M059J (cell line): Measurements from ENCODE around the gene ASTN2. TPM values are rescaled to one million over a fixed set of nuclear protein-coding genes. Genes with fewer than 3 reads are reported as not detected.
"Not testable (repeated sequence)": the region's sequence is repeated elsewhere in the genome, so short reads cannot be mapped to it uniquely, and the experiment has no call there.

Experiments used
- DNase-seq: peaks from one replicate; pipeline ENCODE4 v3.0.0-alpha.2; 2012; ENCODE audit warnings: low read depth
- total RNA-seq: library from RNA; depleted of rRNA; stranded (reverse); fragments of >200 nt; shearing (Covaris generic); gene quantifications from 2 replicates; pipeline ENCODE4 v1.2.3, GENCODE V29; 2014

The ASTN2 gene
- total RNA-seq, 1 experiment from 2014 or later, result 4.2 TPM

DNA sequence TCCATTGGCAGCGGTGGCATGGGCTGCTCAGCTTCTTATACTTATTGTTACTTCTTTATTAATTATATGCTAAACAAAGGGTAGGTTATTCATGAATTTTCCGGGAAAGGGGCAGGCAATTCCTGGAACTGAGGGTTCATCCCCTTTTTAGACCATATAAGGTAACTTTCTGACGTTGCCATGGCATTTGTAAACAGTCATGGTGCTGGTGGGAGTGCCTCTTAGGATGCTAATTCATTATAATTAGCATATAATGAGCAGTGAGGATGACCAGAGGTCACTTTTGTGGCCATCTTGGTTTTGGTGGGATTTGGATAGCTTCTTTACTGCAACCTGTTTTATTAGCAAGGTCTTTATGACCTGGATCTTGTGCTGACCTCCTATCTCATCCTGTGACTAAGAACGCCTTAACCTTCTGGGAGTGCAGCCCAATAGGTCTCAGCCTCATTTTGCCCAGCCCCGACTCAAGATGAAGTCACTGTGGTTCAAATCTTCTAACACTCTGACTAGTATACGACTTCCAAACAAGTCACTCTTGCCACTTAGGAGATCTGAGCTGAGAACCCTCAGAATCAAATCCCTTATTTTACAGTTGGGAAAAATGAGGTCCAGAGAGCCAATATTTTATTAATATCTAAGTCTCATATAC, 490.3 kb downstream of the ASTN2 start:
- DNase-seq, result peak; percentile 63

DNA sequence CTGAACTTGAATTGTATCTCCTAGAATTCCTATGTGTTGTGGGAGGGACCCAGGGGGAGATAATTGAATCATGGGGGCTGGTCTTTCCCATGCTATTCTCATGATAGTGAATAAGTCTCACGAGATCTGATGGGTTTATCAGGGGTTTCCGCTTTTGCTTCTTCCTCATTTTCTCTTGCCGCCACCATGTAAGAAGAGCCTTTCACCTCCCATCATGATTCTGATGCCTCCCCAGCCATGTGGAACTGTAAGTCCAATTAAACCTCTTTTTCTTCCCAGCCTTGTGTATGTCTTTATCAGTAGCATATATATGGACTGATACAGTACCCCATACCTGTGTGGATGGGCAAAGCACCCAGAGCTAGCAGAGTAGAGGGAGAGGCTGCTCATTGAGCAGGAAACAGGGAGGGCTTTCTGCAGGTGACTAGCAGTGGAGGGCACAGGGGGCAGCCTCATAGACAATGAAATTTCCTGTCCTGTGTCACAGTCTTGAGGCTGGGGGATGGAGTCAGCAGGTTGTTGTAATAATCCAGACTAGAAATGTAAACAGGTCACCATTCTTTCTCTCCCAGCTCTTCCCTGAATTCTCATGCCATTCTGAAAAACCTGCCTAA, 496.9 kb downstream of the ASTN2 start:
- not testable (repeated sequence) for DNase-seq

DNA sequence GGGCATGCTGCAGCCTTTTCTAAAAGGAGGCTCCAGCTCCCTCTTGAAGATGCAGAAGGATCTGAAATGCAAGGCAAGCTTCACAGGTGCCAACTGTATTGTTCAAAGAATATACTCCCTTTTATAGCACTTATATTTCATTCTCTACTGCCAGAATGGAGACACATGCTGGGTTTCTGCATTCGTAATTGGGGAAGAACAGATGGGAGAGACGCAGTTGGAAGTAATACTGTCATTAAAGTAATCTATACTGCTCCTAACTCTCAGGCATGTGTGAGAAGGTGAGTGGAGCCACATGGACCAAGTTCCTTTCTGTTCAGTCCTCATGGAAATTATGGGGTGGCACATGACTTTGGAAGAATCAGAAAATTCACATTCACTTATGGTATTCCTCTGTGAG, 501.3 kb downstream of the ASTN2 start:
- DNase-seq, result no peak

DNA sequence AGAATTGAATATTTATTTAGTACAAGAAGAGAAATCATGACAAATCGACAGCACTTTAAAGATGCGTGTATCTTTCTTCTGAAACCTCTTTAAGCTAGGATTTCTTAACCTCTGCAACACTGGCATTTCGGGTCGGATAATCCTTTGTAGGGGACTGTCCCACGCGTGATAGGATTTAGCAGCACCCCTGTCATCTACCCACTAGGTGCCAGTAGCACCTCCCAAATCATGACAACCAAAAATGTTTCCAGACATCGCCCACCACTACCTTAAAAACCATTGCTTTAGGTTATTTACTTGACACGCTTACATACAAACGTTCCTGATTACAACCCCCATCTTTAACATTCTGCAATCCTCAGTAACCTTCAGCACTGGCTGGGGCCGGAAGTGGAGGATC, 504.7 kb downstream of the ASTN2 start:
- peak; percentile 10 for DNase-seq

DNA sequence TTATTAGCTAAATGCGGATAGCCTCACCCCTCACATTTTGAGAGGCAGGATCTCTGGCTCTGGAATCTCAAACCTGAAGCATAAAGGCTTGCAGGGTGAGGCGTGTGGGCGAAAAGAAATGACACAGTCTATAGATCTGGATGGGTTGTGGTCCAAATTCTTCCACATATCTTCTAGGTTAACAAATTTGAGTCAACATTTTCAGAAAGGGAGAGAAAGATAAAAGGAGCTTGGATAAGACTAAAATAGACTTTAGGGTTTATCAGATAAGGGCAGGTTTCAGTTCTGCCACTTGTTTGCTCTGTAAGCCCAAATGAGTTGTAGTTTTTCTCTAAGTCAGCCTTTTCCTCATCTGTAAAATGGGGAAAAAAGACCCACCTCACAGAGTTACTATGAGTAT, 506.9 kb downstream of the ASTN2 start:
- no peak for DNase-seq

DNA sequence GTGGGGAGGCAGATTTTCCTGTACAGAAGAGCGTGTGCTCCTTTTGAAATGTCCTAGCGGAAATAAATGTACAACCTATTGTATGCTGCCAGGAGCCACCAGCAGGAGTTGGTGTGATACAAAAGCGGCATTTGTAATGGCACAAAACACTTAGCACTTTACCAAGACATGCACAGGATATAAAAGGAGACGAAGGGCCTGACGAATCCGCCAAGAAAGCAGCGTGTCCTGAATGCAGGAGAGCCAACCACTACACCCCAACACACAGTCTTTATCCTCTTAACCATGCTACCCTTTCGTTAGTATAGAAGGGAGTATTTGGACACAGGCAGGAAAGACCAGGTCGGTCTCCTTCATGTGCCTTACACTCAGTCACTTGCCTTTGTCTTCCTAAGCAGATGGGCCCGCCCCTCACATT, 509.7 kb downstream of the ASTN2 start:
- no peak for DNase-seq

DNA sequence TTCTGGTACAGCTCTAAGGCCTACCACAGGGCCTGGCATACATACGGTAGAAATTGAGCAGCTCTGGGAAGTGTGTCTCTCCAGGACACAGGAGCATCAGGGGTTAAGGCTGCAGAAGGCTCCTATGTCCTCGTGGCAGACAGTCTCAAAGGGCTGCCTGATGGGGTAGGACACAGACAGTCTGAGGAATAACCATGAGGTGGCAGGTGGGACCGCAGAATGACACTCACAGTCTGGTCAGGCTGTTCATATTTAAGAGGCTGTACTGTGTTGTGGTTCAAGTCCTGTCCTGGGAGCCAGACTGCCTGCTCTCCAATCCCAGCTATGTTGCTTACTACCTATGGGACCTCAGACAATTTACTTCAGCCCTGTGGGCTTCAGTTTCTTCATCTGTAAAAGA, 510.7 kb downstream of the ASTN2 start:
- DNase-seq, result no peak

DNA sequence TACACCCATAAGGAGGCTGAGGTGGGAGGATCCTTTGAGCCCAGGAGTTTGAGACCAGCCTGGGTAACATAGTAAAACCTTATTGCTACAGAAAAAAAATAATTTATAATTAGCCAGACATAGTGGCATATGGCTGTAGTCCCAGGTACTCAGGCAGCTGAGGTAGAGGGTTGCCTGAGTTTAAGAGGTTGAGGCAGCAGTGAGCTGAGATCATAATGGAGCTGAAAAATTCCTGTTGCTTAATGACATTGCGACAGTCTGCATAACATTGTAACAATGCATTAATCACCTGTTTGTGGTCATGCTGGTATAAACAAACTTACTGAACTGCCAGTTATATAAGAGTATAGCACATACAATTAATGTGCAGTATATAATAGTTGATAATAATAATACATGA, 513.6 kb downstream of the ASTN2 start:
- DNase-seq, result peak; percentile 88

DNA sequence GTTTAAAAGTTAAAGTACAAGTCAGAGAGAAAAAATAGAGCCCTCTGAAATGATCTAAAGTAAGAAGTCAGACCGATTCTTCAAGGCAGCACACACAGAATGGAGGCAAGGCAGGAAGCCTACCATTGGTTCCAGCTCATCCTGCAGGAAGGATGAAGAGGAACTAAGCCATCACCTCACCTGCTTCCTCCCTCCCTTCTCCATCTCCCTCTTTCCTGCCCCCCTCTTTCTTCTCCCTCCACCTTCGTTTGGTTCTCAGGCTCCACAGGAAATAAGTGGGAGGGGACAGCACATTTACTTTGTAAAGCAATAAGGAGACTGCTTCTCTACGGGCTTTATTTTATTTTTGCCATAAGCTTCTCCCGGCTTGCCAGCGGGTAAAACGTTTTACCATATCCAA, 514.3 kb downstream of the ASTN2 start:
- DNase-seq, result peak; percentile 20

DNA sequence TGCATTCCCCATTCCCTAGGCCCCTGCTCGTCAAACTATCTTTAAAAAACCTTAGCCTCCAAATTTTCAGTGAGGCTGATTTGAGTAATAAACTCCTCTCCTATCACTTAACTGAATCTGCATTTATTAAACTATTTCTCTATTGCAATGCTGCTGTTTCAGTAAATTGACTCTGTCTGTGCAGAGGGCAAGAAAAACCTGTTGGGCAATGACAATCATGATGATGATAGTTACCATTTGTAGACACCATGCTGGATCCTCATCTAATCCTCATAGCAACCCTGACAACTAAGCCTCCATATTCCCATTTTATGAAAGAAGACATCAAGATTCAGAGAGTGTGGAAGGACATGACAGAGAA, 514.9 kb downstream of the ASTN2 start:
- DNase-seq, result no peak

DNA sequence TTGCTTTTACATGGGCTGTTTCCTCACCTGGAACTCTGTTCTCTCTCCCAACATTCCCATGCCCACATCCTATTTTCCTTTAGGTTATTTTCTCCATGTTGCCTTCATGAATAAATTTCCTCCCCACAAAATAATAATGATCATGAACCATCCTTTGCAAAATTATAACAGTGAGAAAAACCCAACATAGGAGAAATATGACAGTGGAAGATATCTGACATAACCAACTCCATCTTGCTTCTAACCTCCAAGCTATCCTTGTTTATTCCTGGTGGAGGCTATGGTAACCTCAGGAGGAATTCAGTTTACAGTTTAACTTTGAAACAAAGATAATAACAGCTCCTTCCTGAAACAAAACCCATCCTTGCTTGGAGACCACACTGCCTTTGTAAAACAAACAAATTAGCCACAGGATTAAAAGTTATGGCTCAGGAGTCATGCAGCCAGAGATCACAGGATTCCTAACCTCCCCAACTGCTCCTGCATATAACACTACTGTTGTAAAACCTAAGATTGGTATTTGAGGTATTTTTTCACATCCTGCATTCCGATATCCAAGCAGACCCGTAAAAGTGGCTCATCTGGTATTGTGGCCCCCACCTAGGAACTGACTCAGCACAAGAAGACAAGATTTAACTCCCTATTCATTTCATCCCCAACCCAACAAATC, 515.4 kb downstream of the ASTN2 start:
- peak; percentile 96 for DNase-seq

DNA sequence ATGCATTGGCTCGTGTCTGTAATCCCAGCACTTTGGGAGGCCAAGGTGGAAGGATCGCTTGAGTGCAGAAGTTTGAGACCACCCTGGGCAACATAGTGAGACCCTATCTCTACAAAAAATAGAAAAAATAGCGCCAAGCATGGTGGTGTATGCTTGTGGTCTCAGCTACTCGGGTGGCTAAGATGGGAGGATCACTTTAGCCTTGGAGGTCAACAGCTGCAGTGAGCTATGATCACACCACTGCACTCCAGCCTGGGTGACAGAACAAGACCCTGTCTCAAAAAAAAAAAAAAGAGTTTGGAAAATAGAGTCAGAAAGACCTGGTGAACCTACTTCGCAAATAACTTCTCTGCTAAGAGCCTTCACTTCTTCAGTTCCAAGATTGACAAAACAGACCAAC, 516.7 kb downstream of the ASTN2 start:
- DNase-seq, result not testable (repeated sequence)

DNA sequence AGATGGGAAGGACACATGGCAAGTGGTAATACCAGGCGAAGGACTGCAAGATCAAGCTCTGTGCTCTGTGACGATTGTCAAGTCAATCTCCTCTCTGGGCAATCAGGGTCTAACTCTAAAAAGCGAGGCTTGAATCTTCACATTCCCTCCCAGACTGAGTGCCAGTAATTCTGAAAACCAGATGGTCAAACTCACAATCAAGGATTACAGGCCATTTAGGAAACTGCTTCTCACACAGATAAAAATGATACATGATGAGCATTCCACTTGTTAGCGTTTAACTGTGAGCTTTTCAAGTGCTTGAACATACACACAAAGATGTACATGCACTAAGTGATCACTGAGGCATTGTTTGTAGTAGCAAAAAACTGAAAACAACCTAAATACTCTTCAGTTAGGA, 517.7 kb downstream of the ASTN2 start:
- DNase-seq, result no peak

DNA sequence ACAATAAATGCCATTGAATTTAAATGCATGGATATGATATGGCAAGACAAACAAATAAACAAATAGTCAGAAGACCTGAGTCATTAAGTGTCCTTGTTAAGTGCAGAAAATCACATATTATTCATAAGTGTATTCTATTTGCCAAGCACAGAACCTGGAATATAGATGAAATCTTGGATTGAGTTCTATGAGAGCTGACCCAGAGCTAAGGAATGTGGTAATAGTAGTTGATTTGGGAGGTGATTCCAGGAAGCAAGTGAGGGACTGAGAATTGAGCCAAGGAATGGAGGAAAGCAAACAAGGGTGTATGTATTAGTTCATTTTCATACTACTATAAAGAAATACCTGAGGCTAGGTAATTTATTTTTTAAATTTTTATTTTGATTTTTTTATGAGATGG, 518.9 kb downstream of the ASTN2 start:
- peak; percentile 29 for DNase-seq

DNA sequence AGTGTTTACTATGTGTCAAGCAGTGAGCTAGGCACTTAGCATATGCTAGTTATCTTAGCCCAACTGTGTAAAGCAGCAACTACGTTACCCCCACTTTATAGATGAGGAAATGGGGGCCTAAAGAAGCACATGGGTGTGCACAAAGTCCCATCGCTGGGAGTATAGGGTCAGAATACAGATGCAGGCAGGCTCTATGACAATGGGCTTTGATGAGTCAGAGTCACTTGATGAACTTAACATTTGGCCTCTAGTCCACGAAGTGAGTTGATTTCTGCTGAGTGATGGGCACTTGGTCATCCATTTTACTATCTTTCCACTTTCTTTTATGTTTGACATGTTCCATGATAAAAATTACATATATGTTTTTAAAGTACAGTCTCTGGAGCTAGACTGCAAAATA, 523.4 kb downstream of the ASTN2 start:
- peak; percentile 29 for DNase-seq

DNA sequence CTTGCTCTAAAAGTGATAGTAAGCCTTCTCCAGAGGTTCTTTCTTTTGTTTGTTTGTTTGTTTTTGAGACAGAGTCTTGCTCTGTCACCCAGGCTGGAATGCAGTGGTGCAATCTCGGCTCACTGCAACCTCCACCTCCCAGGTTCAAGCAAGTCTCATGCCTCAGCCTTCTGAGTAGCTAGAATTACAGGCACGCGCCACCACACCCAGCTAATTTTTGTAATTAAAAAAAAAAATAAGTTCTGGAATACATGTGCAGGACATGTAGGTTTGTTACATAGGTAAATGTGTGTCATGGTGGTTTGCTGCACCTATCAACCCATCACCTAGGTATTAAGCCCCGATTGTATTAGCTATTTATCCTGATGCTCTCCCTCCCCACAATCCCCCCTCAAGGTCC, 526.4 kb downstream of the ASTN2 start:
- DNase-seq, result not testable (repeated sequence)

DNA sequence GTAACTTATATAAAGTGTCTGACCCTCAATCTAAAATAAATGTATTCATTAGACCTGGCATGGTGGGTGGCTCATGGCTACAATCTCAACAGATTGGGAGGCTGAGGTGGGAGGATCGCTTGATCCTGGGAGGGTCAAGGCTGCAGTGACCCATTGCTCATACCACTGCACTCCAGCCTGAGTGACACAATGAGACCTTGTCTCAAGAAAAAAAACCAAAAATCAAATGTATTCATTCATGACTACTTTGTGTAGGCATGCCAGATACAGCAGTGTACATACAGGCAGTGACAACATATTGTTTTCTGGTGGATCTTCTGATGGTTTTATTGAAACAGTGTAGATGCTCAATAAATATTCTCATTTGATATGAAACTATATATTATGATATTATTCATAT, 526.8 kb downstream of the ASTN2 start:
- no peak for DNase-seq

DNA sequence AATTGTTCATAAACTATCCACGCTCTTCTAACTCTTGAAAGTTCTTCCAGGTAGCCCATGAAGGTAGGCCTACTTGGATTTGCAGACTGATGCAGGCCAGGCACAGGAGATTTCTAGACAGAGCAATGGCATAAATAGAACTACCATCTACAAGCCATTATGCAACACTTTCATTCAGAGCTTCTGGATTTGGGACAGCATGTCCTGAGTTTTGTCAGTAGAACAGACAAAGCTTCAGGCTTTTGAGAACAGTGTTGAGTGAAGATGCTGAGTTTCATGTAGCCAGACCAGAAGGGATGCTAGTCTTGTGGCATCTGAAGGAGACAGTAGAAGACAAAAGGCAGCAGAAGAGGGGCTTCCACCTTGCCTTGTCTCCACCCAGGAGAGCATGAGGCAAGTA, 531.2 kb downstream of the ASTN2 start:
- no peak for DNase-seq

DNA sequence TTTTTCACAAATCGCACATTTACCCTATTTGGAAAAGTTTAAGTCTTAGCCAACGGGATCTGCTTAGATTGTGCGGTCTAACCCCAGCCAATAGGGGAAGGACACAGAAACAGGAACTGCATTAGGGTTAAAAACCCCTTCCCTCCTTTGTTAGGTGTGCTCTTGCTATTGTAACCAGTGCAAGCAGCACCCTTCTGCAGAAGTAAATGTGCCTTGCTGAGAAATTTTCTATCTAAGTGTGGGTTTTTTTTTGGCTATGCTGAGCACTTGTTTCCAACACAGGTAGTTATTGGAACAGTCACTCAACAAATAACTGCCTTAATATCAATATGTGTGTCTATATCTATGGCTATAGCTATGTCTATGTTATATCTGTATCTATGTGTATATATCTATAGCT, 537.8 kb downstream of the ASTN2 start:
- DNase-seq, result no peak

DNA sequence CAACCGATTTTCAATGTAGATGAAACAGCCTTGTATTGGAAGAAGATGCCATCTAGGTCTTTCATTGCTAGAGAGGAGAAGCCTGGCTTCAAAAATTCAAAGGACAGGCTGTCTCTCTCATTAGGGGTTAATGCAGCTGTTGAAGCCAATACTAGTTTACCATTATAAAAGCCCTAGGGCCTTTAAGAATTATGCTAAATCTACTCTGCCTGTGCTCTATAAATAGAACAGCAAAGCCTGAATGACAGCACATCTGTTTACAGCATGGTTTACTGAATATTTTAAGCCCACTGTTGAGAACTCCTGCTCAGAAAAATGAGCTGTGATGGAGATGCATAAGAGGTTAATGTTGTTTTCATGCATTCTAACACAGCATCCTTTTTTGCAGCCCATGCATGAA, 539.3 kb downstream of the ASTN2 start:
- no peak for DNase-seq

DNA sequence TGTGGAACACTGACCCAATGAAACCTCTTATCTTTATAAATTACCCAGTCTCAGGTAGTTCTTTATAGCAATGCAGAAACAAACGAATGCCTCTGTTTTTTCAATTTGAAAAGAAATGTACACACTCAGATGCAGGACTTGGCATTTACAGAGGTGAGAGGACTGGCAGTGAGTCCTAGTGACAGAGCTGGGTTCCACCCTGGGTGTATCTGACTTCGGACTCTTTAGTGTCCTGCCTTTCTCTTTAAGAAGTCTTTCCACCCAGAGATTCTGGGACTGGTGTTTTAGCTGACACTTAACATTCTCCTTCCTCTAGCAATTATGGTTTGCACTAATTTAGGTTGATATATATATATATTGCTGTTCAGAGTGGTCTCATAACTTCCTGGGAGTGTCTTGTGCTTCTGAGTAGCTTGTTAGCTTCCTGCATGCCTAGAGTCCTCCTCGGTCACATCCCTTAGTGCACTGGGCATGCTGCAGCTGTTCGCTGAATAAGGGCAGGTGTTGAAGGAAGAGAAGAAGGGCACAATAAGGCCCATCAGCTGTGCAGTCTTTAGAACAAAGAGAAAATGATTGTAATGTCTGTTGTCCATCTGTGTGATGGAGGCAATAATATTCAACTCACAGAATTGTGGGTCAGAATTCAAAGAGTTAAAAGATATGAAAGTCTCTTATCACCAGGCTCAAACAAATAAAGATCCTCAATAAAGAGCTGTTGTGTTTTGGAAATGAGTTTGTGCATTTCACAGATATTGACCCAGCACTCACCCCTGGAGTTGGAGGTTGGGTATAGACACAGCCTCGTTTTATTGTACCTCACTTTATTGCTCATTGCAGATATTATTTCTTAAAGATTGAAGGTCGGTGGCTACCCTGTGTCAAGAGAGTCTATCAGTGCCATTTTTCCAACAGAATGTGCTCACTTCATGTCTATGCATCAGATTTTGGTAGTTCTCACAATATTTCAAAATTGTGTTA, 540.6 kb downstream of the ASTN2 start:
- DNase-seq, result no peak

DNA sequence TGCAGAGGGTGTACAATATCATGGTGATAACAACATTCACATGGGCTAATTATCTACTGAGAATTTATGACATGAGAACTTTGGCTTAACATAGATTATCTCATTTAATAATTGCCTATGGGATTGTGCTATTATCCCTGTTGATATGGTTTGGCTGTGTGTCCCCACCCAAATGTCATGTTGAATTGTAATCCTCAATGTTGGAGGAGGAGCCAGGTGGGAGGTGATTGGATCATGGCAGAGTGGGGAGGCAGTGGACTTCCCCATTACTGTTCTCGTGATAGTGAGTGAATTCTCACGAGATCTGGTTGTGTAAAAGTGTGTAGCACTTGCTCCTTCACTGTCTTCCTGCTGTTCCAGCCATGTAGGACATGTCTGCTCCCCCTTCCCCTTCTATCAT, 541.4 kb downstream of the ASTN2 start:
- no peak for DNase-seq
